HepG2 (cell line): Measurements from ENCODE around the gene STX4. TPM values are rescaled to one million over a fixed set of nuclear protein-coding genes. Genes with fewer than 3 reads are reported as not detected.

Source experiments
- BORCS8-MEF2B ChIP-seq: sonication (generic); formaldehyde crosslinking; IDR thresholded peaks from 2 replicates; pipeline ENCODE4 v1.8.0; 2022; ENCODE audit warnings: mild to moderate bottlenecking, missing genetic modification reagents
- DPF2 ChIP-seq: sonication (generic); formaldehyde crosslinking; IDR thresholded peaks from 2 replicates; pipeline ENCODE4 v1.4.0; 2020; ENCODE audit warnings: mild to moderate bottlenecking, low read depth, missing genetic modification reagents, borderline replicate concordance
- GPN1 ChIP-seq: sonication (generic); formaldehyde crosslinking; IDR thresholded peaks from 2 replicates; pipeline ENCODE4 v1.5.1; 2020; ENCODE audit warnings: missing genetic modification reagents, borderline replicate concordance
- GZF1 ChIP-seq: sonication (generic); formaldehyde crosslinking; IDR thresholded peaks from 2 replicates; pipeline ENCODE4 v1.5.1; 2020; ENCODE audit warnings: mild to moderate bottlenecking, missing genetic modification reagents
- JARID2 ChIP-seq: sonication (generic); formaldehyde crosslinking; IDR thresholded peaks from 2 replicates; pipeline ENCODE4 v1.8.1; 2023; ENCODE audit warnings: missing genetic modification reagents, inconsistent platforms; ENCODE audit not compliant: insufficient replicate concordance
- JUND ChIP-seq: sonication (generic); formaldehyde crosslinking; IDR thresholded peaks from 2 replicates; pipeline ENCODE4 v1.8.0; 2022; ENCODE audit warnings: mild to moderate bottlenecking, missing genetic modification reagents
- KAT7 ChIP-seq: IDR thresholded peaks from 2 replicates; pipeline ENCODE4 v1.6.1; 2018; ENCODE audit warnings: borderline replicate concordance, missing compliant biosample characterization
- KDM3A ChIP-seq: IDR thresholded peaks from 2 replicates; pipeline ENCODE4 v1.6.1; 2018; ENCODE audit warnings: low read depth, missing compliant biosample characterization
- NFKBIZ ChIP-seq: IDR thresholded peaks from 2 replicates; pipeline ENCODE4 v1.6.1; 2018; ENCODE audit warnings: missing genetic modification reagents, missing compliant biosample characterization
- PAF1 ChIP-seq: IDR thresholded peaks from 2 replicates; pipeline ENCODE4 v1.6.1; 2016; ENCODE audit warnings: missing genetic modification reagents, missing compliant biosample characterization
- PITX1 ChIP-seq: sonication (generic); formaldehyde crosslinking; IDR thresholded peaks from 2 replicates; pipeline ENCODE4 v1.5.1; 2020; ENCODE audit warnings: mild to moderate bottlenecking, missing genetic modification reagents
- RCOR2 ChIP-seq: IDR thresholded peaks from 2 replicates; pipeline ENCODE4 v1.6.1; 2016; ENCODE audit warnings: missing biosample characterization, missing genetic modification reagents
- REPIN1 ChIP-seq: sonication (generic); formaldehyde crosslinking; IDR thresholded peaks from 2 replicates; pipeline ENCODE4 v1.8.0; 2022; ENCODE audit warnings: missing genetic modification reagents, low read depth, mild to moderate bottlenecking, borderline replicate concordance
- SRSF4 ChIP-seq: fragments of 200-400 bp; formaldehyde crosslinking; IDR thresholded peaks from one replicate; pipeline ENCODE4 v1.6.1; 2018; ENCODE audit warnings: mild to moderate bottlenecking, low read depth, low read length, moderate library complexity; ENCODE audit not compliant: poor library complexity, severe bottlenecking
- THYN1 ChIP-seq: sonication (generic); formaldehyde crosslinking; IDR thresholded peaks from 2 replicates; pipeline ENCODE4 v1.8.1; 2023; ENCODE audit warnings: low read depth, mild to moderate bottlenecking, moderate library complexity, missing genetic modification reagents, borderline replicate concordance
- ZFP36L1 ChIP-seq: sonication (generic); formaldehyde crosslinking; IDR thresholded peaks from 2 replicates; pipeline ENCODE4 v1.8.0; 2022; ENCODE audit warnings: mild to moderate bottlenecking, missing genetic modification reagents, moderate library complexity
- ZFP91 ChIP-seq: sonication (generic); formaldehyde crosslinking; IDR thresholded peaks from 2 replicates; pipeline ENCODE4 v1.9.0; 2022; ENCODE audit warnings: missing genetic modification reagents, mild to moderate bottlenecking, borderline replicate concordance
- ZFY ChIP-seq: sonication (generic); formaldehyde crosslinking; IDR thresholded peaks from 2 replicates; pipeline ENCODE4 v1.4.0; 2020; ENCODE audit warnings: missing genetic modification reagents
- ZMYM3 ChIP-seq: sonication (generic); formaldehyde crosslinking; IDR thresholded peaks from 2 replicates; pipeline ENCODE4 v1.5.1; 2020; ENCODE audit warnings: mild to moderate bottlenecking, missing genetic modification reagents
- ZNF12 ChIP-seq: sonication (generic); formaldehyde crosslinking; IDR thresholded peaks from 2 replicates; pipeline ENCODE4 v1.5.0; 2020; ENCODE audit warnings: missing genetic modification reagents
- ZNF256 ChIP-seq: sonication (generic); formaldehyde crosslinking; conservative IDR thresholded peaks from 2 replicates; pipeline ENCODE4 v1.4.0; 2020; ENCODE audit warnings: missing genetic modification reagents
- ZNF737 ChIP-seq: sonication (generic); formaldehyde crosslinking; IDR thresholded peaks from 2 replicates; pipeline ENCODE4 v1.5.0; 2020; ENCODE audit warnings: missing genetic modification reagents, mild to moderate bottlenecking, borderline replicate concordance
- ZNF772 ChIP-seq: sonication (generic); formaldehyde crosslinking; IDR thresholded peaks from 2 replicates; pipeline ENCODE4 v1.5.0; 2020; ENCODE audit warnings: mild to moderate bottlenecking, missing genetic modification reagents
- ZNF784 ChIP-seq: sonication (generic); formaldehyde crosslinking; IDR thresholded peaks from 2 replicates; pipeline ENCODE4 v1.5.1; 2020; ENCODE audit warnings: missing genetic modification reagents, mild to moderate bottlenecking, borderline replicate concordance
- ZNF790 ChIP-seq: sonication (generic); formaldehyde crosslinking; IDR thresholded peaks from 2 replicates; pipeline ENCODE4 v1.8.0; 2022; ENCODE audit warnings: missing genetic modification reagents, mild to moderate bottlenecking, borderline replicate concordance
- ZSCAN29 ChIP-seq: sonication (generic); formaldehyde crosslinking; conservative IDR thresholded peaks from 2 replicates; pipeline ENCODE4 v1.4.0; 2020; ENCODE audit warnings: mild to moderate bottlenecking, missing genetic modification reagents
- polyA plus RNA-seq, 8 experiments: library from polyadenylated mRNA; depleted of rRNA in 3 of 8; stranded (reverse) in 7 of 8; unstranded in 1 of 8; fragments of >200 nt; fragmentation: Illumina TruSeq in 4 of 8; extraction: Trizol in 4 of 8; gene quantifications; 2 replicates each; pipeline versions ENCODE4 v1.2.1 to v1.2.3, GENCODE V29; 2011 to 2016; ENCODE audit warnings: low read depth in 4 of 8, missing spikeins in 1 of 8, mixed read lengths in 1 of 8; ENCODE audit not compliant: insufficient read depth in 1 of 8
- total RNA-seq, 5 experiments: library from RNA; depleted of rRNA; stranded (reverse); fragments of >200 nt; fragmentation: Illumina TruSeq; extraction: Trizol; gene quantifications; 2 replicates each; pipeline ENCODE4 v1.2.3, GENCODE V29; 2016; ENCODE audit warnings: low read depth in 1 of 5
- TF ChIP-seq, protein P1 (sequence below): sonication (generic); formaldehyde crosslinking; IDR thresholded peaks from 2 replicates; pipeline ENCODE4 v1.8.1; 2023; ENCODE audit warnings: missing genetic modification reagents, inconsistent platforms, borderline replicate concordance

The STX4 gene
- total and polyA plus RNA-seq, 2 of the 13 experiments (the other 11 are each of a cell fraction or from before 2014, with no cell fraction given): 29.2 to 34.6 TPM

GRCh38 chr16:30984669-30985400 is 48.5 kb upstream of the STX4 start, which contains the start of gene HSD3B7 (continued):
- TF ChIP-seq, protein P1, sequence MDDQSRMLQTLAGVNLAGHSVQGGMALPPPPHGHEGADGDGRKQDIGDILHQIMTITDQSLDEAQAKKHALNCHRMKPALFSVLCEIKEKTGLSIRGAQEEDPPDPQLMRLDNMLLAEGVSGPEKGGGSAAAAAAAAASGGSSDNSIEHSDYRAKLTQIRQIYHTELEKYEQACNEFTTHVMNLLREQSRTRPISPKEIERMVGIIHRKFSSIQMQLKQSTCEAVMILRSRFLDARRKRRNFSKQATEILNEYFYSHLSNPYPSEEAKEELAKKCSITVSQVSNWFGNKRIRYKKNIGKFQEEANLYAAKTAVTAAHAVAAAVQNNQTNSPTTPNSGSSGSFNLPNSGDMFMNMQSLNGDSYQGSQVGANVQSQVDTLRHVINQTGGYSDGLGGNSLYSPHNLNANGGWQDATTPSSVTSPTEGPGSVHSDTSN (CRISPR knock-in tag): no peak
- TF ChIP-seq KAT7 (peak; percentile 59; the same call in 1 of the 2 replicates), JUND (CRISPR knock-in tag) (0 out of 2 replicates have a peak, but pooled peaks have one; percentile 18), ZNF256 (CRISPR knock-in tag) (no peak), KDM3A (CRISPR knock-in tag) (peak; percentile 86), GPN1 (CRISPR knock-in tag) (0 out of 2 replicates have a peak, but pooled peaks have one; percentile 40), ZFP91 (CRISPR knock-in tag) (no peak), ZNF772 (CRISPR knock-in tag) (0 out of 2 replicates have a peak, but pooled peaks have one; percentile 95), ZFY (CRISPR knock-in tag) (no peak), SRSF4 (no peak), ZNF12 (CRISPR knock-in tag) (no peak), ZFP36L1 (CRISPR knock-in tag) (no peak), REPIN1 (CRISPR knock-in tag) (no peak), PITX1 (no peak), JARID2 (CRISPR knock-in tag) (no peak), DPF2 (no peak), THYN1 (CRISPR knock-in tag) (no peak), ZMYM3 (CRISPR knock-in tag) (no peak), ZNF737 (no peak), ZNF784 (CRISPR knock-in tag) (0 out of 2 replicates have a peak, but pooled peaks have one; percentile 12), GZF1 (CRISPR knock-in tag) (no peak), NFKBIZ (peak; percentile 80; the same call in 1 of the 2 replicates), ZNF790 (CRISPR knock-in tag) (0 out of 2 replicates have a peak, but pooled peaks have one; percentile 68), ZSCAN29 (no peak), RCOR2 (no peak), PAF1 (CRISPR knock-in tag) (no peak), BORCS8-MEF2B (CRISPR knock-in tag) (no peak; the same call in 1 of the 2 replicates)
